Measurements from ENCODE around the gene NRIP1. TPM values are rescaled to one million over a fixed set of nuclear protein-coding genes. Genes with fewer than 3 reads are reported as not detected.

The NRIP1 gene
- total and polyA plus RNA-seq, 4 experiments from 2014 or later: 17.4 to 24.5 (median 22.1) TPM

- Mint-ChIP-seq H3K4me1 (no peaks in the 10 kb centered on the region), H3K27ac (no peak overlapping the region), H3K9me3 (no peaks in the 10 kb centered on the region), H3K36me3 (no peaks in the 10 kb centered on the region), H3K27me3 (peaks cover 5 to 6% of the 10 kb centered on the region in 2 donors), H3K4me3 (no peak overlapping the region)
- Histone ChIP-seq H3K4me1 (ENCODE audit: insufficient read depth, low read length) (no peaks in the 10 kb centered on the region), H3K27me3 (ENCODE audit: insufficient read depth, low read length) (no peaks in the 10 kb centered on the region), H3K4me3 (ENCODE audit: low read length in 2 of 2) (no peak overlapping the region), H3K36me3 (ENCODE audit: insufficient read depth, low read length) (no peaks in the 10 kb centered on the region), H3K9me3 (ENCODE audit: control insufficient read depth in 1 of 2, low read length in 2 of 2) (no peaks in the 10 kb centered on the region), H3K27ac (ENCODE audit: low read depth, low read length) (no peak overlapping the region)
- ChIA-PET CTCF (ENCODE audit: partially characterized antibody) (no interaction called here), POLR2A (ENCODE audit: partially characterized antibody) (no interaction called here)
- intact Hi-C loops (cut with micrococcal nuclease): no loop called here
- DNase-seq: no peak
These were observed 15.7 kb upstream of the NRIP1 start for GRCh38 chr21:15080526-15080925.

- Histone ChIP-seq H3K4me1 (ENCODE audit: insufficient read depth, low read length) (no peaks in the 10 kb centered on the region), H3K4me3 (ENCODE audit: low read length in 2 of 2) (no peak overlapping the region), H3K9me3 (ENCODE audit: control insufficient read depth in 1 of 2, low read length in 2 of 2) (no peaks in the 10 kb centered on the region), H3K36me3 (ENCODE audit: insufficient read depth, low read length) (no peaks in the 10 kb centered on the region), H3K27me3 (ENCODE audit: insufficient read depth, low read length) (no peaks in the 10 kb centered on the region), H3K27ac (ENCODE audit: low read depth, low read length) (no peak overlapping the region)
- no peak for DNase-seq
- H3K27me3 Mint-ChIP-seq: peaks cover 3 to 6% of the 10 kb centered on the region in 2 donors
- no peaks in the 10 kb centered on the region for H3K36me3 Mint-ChIP-seq
- intact Hi-C loops (cut with micrococcal nuclease): no loop called here
- POLR2A ChIA-PET (ENCODE audit: partially characterized antibody): no interaction called here
- CTCF ChIA-PET (ENCODE audit: partially characterized antibody): no interaction called here
- no peak overlapping the region for H3K27ac Mint-ChIP-seq
- no peaks in the 10 kb centered on the region for H3K4me1 Mint-ChIP-seq
- H3K9me3 Mint-ChIP-seq: no peaks in the 10 kb centered on the region
- no peak overlapping the region for H3K4me3 Mint-ChIP-seq
These were observed 14.5 kb upstream of the NRIP1 start for GRCh38 chr21:15079269-15079668.

- no peaks in the 10 kb centered on the region for H3K4me1 Mint-ChIP-seq
These were observed 13.4 kb upstream of the NRIP1 start for GRCh38 chr21:15078180-15078579.

GRCh38 chr21:15077529-15078145 lies 12.8 kb upstream of the NRIP1 start:
- peaks cover 3 to 6% of the 10 kb centered on the region in 2 donors for H3K27me3 Mint-ChIP-seq
- ChIA-PET CTCF (ENCODE audit: partially characterized antibody) (no interaction called here), POLR2A (ENCODE audit: partially characterized antibody) (no interaction called here)
- no peak overlapping the region for H3K27ac ChIP-seq (ENCODE audit: low read depth, low read length)
- no peak overlapping the region for H3K4me3 ChIP-seq (ENCODE audit: low read length in 2 of 2)
- H3K4me3 Mint-ChIP-seq: no peak overlapping the region
- no peaks in the 10 kb centered on the region for H3K4me1 Mint-ChIP-seq
- DNase-seq: no peak
- H3K9me3 Mint-ChIP-seq: no peaks in the 10 kb centered on the region
- H3K27me3 ChIP-seq (ENCODE audit: insufficient read depth, low read length): no peaks in the 10 kb centered on the region
- no peaks in the 10 kb centered on the region for H3K4me1 ChIP-seq (ENCODE audit: insufficient read depth, low read length)
- no peaks in the 10 kb centered on the region for H3K9me3 ChIP-seq (ENCODE audit: control insufficient read depth in 1 of 2, low read length in 2 of 2)
- H3K36me3 Mint-ChIP-seq: no peaks in the 10 kb centered on the region
- intact Hi-C loops (cut with micrococcal nuclease): no loop called here
- no peak overlapping the region for H3K27ac Mint-ChIP-seq
- H3K36me3 ChIP-seq (ENCODE audit: insufficient read depth, low read length): no peaks in the 10 kb centered on the region

More at GRCh38 chr21:15078180-15078579, 13.4 kb upstream of the NRIP1 start:
- Mint-ChIP-seq H3K36me3 (no peaks in the 10 kb centered on the region), H3K4me3 (no peak overlapping the region), H3K9me3 (no peaks in the 10 kb centered on the region), H3K27ac (no peak overlapping the region), H3K27me3 (peaks cover 3 to 6% of the 10 kb centered on the region in 2 donors)
- ChIA-PET CTCF (ENCODE audit: partially characterized antibody) (no interaction called here), POLR2A (ENCODE audit: partially characterized antibody) (no interaction called here)
- DNase-seq: no peak
- Histone ChIP-seq H3K4me1 (ENCODE audit: insufficient read depth, low read length) (no peaks in the 10 kb centered on the region), H3K9me3 (ENCODE audit: control insufficient read depth in 1 of 2, low read length in 2 of 2) (no peaks in the 10 kb centered on the region), H3K36me3 (ENCODE audit: insufficient read depth, low read length) (no peaks in the 10 kb centered on the region), H3K27ac (ENCODE audit: low read depth, low read length) (no peak overlapping the region), H3K27me3 (ENCODE audit: insufficient read depth, low read length) (no peaks in the 10 kb centered on the region), H3K4me3 (ENCODE audit: low read length in 2 of 2) (no peak overlapping the region)
- intact Hi-C loops (cut with micrococcal nuclease): no loop called here

GRCh38 chr21:15076730-15077129 lies 11.9 kb upstream of the NRIP1 start:
- Histone ChIP-seq H3K4me1 (ENCODE audit: insufficient read depth, low read length) (no peaks in the 10 kb centered on the region), H3K9me3 (ENCODE audit: control insufficient read depth in 1 of 2, low read length in 2 of 2) (no peaks in the 10 kb centered on the region), H3K36me3 (ENCODE audit: insufficient read depth, low read length) (no peaks in the 10 kb centered on the region), H3K4me3 (ENCODE audit: low read length in 2 of 2) (no peak overlapping the region), H3K27me3 (ENCODE audit: insufficient read depth, low read length) (no peaks in the 10 kb centered on the region), H3K27ac (ENCODE audit: low read depth, low read length) (no peak overlapping the region)
- no peak for DNase-seq
- peaks cover 3 to 6% of the 10 kb centered on the region in 2 donors for H3K27me3 Mint-ChIP-seq
- H3K27ac Mint-ChIP-seq: no peak overlapping the region
- ChIA-PET POLR2A (ENCODE audit: partially characterized antibody) (no interaction called here), CTCF (ENCODE audit: partially characterized antibody) (no interaction called here)
- no peak overlapping the region for H3K4me3 Mint-ChIP-seq
- H3K9me3 Mint-ChIP-seq: no peaks in the 10 kb centered on the region
- H3K36me3 Mint-ChIP-seq: no peaks in the 10 kb centered on the region
- no peaks in the 10 kb centered on the region for H3K4me1 Mint-ChIP-seq
- intact Hi-C loops (cut with micrococcal nuclease): no loop called here

GRCh38 chr21:15071009-15071408 lies 6.2 kb upstream of the NRIP1 start:
- peaks cover 2 to 8% of the 10 kb centered on the region in 2 donors for H3K27me3 Mint-ChIP-seq
- DNase-seq: no peak
- Histone ChIP-seq H3K4me3 (ENCODE audit: low read length in 2 of 2) (no peak overlapping the region), H3K27me3 (ENCODE audit: insufficient read depth, low read length) (no peaks in the 10 kb centered on the region), H3K36me3 (ENCODE audit: insufficient read depth, low read length) (no peaks in the 10 kb centered on the region), H3K27ac (ENCODE audit: low read depth, low read length) (no peak overlapping the region), H3K9me3 (ENCODE audit: control insufficient read depth in 1 of 2, low read length in 2 of 2) (no peaks in the 10 kb centered on the region), H3K4me1 (ENCODE audit: insufficient read depth, low read length) (no peaks in the 10 kb centered on the region)
- peaks cover 2 to 8% (median 3%) of the 10 kb centered on the region in 4 donors for H3K4me1 Mint-ChIP-seq
- CTCF ChIA-PET (ENCODE audit: partially characterized antibody): no interaction called here
- H3K9me3 Mint-ChIP-seq: no peaks in the 10 kb centered on the region
- H3K36me3 Mint-ChIP-seq: peaks cover 0 to 2% of the 10 kb centered on the region in 2 donors
- no peak overlapping the region for H3K4me3 Mint-ChIP-seq
- intact Hi-C loops (cut with micrococcal nuclease): no loop called here
- H3K27ac Mint-ChIP-seq: no peak overlapping the region
- POLR2A ChIA-PET (ENCODE audit: partially characterized antibody): no interaction called here

GRCh38 chr21:15066123-15066575 lies 1.3 kb upstream of the NRIP1 start:
- CTCF ChIA-PET (ENCODE audit: partially characterized antibody): interaction anchor here (1.3 to 1.5 kb wide), 3 partner anchors 418 to 526 kb away, joined by 3 read pairs; no protein-coding TSS in a partner anchor
- H3K4me3 ChIP-seq (ENCODE audit: low read length in 2 of 2): peak overlapping the region; percentile 66 to 72

More at GRCh38 chr21:15066123-15066575, 1.3 kb upstream of the NRIP1 start:
- H3K27me3 Mint-ChIP-seq: peaks cover 0 to 18% of the 10 kb centered on the region in 2 donors
- intact Hi-C loops (cut with micrococcal nuclease): loop anchor here (5.0 to 10.0 kb wide), 2 partner anchors 449 to 519 kb away; partner anchors contain the start of gene SAMSN1
- peaks cover 0 to 15% of the 10 kb centered on the region in 2 donors for H3K36me3 Mint-ChIP-seq
- peaks cover 18 to 42% (median 29%) of the 10 kb centered on the region in 4 donors for H3K4me1 Mint-ChIP-seq
- Histone ChIP-seq H3K36me3 (ENCODE audit: insufficient read depth, low read length) (no peaks in the 10 kb centered on the region), H3K27me3 (ENCODE audit: insufficient read depth, low read length) (no peaks in the 10 kb centered on the region), H3K27ac (ENCODE audit: low read depth, low read length) (peak overlapping the region; percentile 68), H3K4me1 (ENCODE audit: insufficient read depth, low read length) (peaks cover 15% of the 10 kb centered on the region), H3K9me3 (ENCODE audit: control insufficient read depth in 1 of 2, low read length in 2 of 2) (no peaks in the 10 kb centered on the region)
- H3K9me3 Mint-ChIP-seq: no peaks in the 10 kb centered on the region
- DNase-seq: no peak
- H3K27ac Mint-ChIP-seq: peak overlapping the region; percentile 95 to 99 (median 97)
- POLR2A ChIA-PET (ENCODE audit: partially characterized antibody): interaction anchor here (0.5 to 1.8 kb wide), 6 partner anchors 143 to 710 kb away, joined by 3 to 9 read pairs (median 4); no protein-coding TSS in a partner anchor
- peak overlapping the region; percentile 89 to 97 (median 96) for H3K4me3 Mint-ChIP-seq
